HL-60 (cell line): ENCODE measurements around the gene SUPT16H.

Source experiments
- DNase-seq, 2 experiments: peaks; one replicate each; pipeline ENCODE4 v3.0.0-alpha.2; 2010 to 2020; ENCODE audit warnings: low read depth in 1 of 2, low spot score in 1 of 2
- H3K27ac ChIP-seq: fragments of 250-450 bp; sonication (Bioruptor Pico); replicated peaks from 2 replicates; pipeline ENCODE4 v1.5.1; 2020; ENCODE audit warnings: mild to moderate bottlenecking, moderate library complexity
- H3K27me3 ChIP-seq: fragments of 250-450 bp; sonication (Bioruptor Pico); 2 replicates; pipeline ENCODE4 v1.5.1; 2021; ENCODE audit warnings: mild to moderate bottlenecking, moderate library complexity; ENCODE audit not compliant: insufficient read depth, poor library complexity, severe bottlenecking
- H3K4me3 ChIP-seq: replicated peaks from 2 replicates; pipeline ENCODE4 v1.5.1; 2011; ENCODE audit warnings: mild to moderate bottlenecking, control low read depth, low read length; ENCODE audit not compliant: insufficient read depth
- CTCF ChIP-seq: IDR thresholded peaks from one replicate; pipeline ENCODE4 v1.5.1; 2011; ENCODE audit warnings: low read length, control low read depth, inconsistent platforms; ENCODE audit not compliant: insufficient read depth
- GABPA ChIP-seq: IDR thresholded peaks from 2 replicates; pipeline ENCODE4 v1.6.1; 2012; ENCODE audit warnings: low read depth
- POLR2AphosphoS5 ChIP-seq: IDR thresholded peaks from 2 replicates; pipeline ENCODE4 v1.6.1; 2012; ENCODE audit warnings: low read depth
- REST ChIP-seq: IDR thresholded peaks from 2 replicates; pipeline ENCODE4 v1.6.1; 2012; ENCODE audit warnings: low read depth; ENCODE audit not compliant: insufficient replicate concordance
- SPI1 ChIP-seq: IDR thresholded peaks from 2 replicates; pipeline ENCODE4 v1.6.1; 2012; ENCODE audit warnings: low read depth, mild to moderate bottlenecking, borderline replicate concordance

Gene SUPT16H

GRCh38 chr14:21352587-21352986 lies 31.2 kb downstream of the SUPT16H start:
- TF ChIP-seq REST (no peak), GABPA (no peak), SPI1 (peak; percentile 64; the same call in 1 of the 2 replicates)
- Histone ChIP-seq H3K27me3 (no peaks in the 10 kb centered on the region), H3K4me3 (no peak overlapping the region), H3K27ac (peak overlapping the region; percentile 70)
- DNase-seq: peak; percentile 50 to 89

- DNase-seq: no peak
- Histone ChIP-seq H3K4me3 (no peak overlapping the region), H3K27ac (no peak overlapping the region), H3K27me3 (no peaks in the 10 kb centered on the region)
- TF ChIP-seq CTCF (no peak), SPI1 (no peak), REST (no peak), POLR2AphosphoS5 (no peak; the same call in 1 of the 2 replicates), GABPA (no peak)
Observed at GRCh38 chr14:21350539-21350938, 33.3 kb downstream of the SUPT16H start.

- H3K27ac ChIP-seq: no peak overlapping the region
- H3K27me3 ChIP-seq: no peaks in the 10 kb centered on the region
- TF ChIP-seq POLR2AphosphoS5: no peak
- no peak for TF ChIP-seq GABPA
- H3K4me3 ChIP-seq: no peak overlapping the region
- DNase-seq: no peak
Observed at GRCh38 chr14:21347201-21347600, 36.6 kb downstream of the SUPT16H start.

GRCh38 chr14:21346532-21347135 lies 37.2 kb downstream of the SUPT16H start:
- no peaks in the 10 kb centered on the region for H3K27me3 ChIP-seq
- no peak overlapping the region for H3K4me3 ChIP-seq
- no peak for DNase-seq
- no peak overlapping the region for H3K27ac ChIP-seq
- no peak for TF ChIP-seq CTCF
- no peak for TF ChIP-seq REST
- no peak for TF ChIP-seq SPI1
- TF ChIP-seq POLR2AphosphoS5: no peak
- no peak for TF ChIP-seq GABPA
